HepG2 (cell line): ENCODE results near the gene GPC4. TPM values are rescaled to one million over a fixed set of nuclear protein-coding genes. Genes with fewer than 3 reads are reported as not detected.

ENCODE experiments used
- FUBP1 ChIP-seq: sonication (generic); formaldehyde crosslinking; IDR thresholded peaks from 2 replicates; pipeline ENCODE4 v1.5.1; 2020; ENCODE audit warnings: missing genetic modification reagents, mild to moderate bottlenecking, borderline replicate concordance
- SIN3A ChIP-seq: IDR thresholded peaks from 2 replicates; pipeline ENCODE4 v1.6.1; 2011; ENCODE audit warnings: low read depth, mild to moderate bottlenecking, control low read depth, low read length, borderline replicate concordance
- ZBTB49 ChIP-seq: sonication (generic); formaldehyde crosslinking; IDR thresholded peaks from 2 replicates; pipeline ENCODE4 v1.4.0; 2020; ENCODE audit warnings: missing genetic modification reagents, borderline replicate concordance
- ZFX ChIP-seq: sonication (generic); formaldehyde crosslinking; IDR thresholded peaks from 2 replicates; pipeline ENCODE4 v1.4.0; 2020; ENCODE audit warnings: mild to moderate bottlenecking, low read depth, missing genetic modification reagents, moderate library complexity
- ZNF530 ChIP-seq: sonication (generic); formaldehyde crosslinking; IDR thresholded peaks from 2 replicates; pipeline ENCODE4 v1.5.0; 2020; ENCODE audit warnings: low read depth, mild to moderate bottlenecking, missing genetic modification reagents
- ZNF891 ChIP-seq: sonication (generic); formaldehyde crosslinking; IDR thresholded peaks from 2 replicates; pipeline ENCODE4 v1.5.0; 2020; ENCODE audit warnings: mild to moderate bottlenecking, missing genetic modification reagents
- polyA plus RNA-seq, 8 experiments: library from polyadenylated mRNA; depleted of rRNA in 3 of 8; stranded (reverse) in 7 of 8; unstranded in 1 of 8; fragments of >200 nt; fragmentation: Illumina TruSeq in 4 of 8; extraction: Trizol in 4 of 8; gene quantifications; 2 replicates each; pipeline versions ENCODE4 v1.2.1 to v1.2.3, GENCODE V29; 2011 to 2016; ENCODE audit warnings: low read depth in 4 of 8, missing spikeins in 1 of 8, mixed read lengths in 1 of 8; ENCODE audit not compliant: insufficient read depth in 1 of 8
- total RNA-seq, 5 experiments: library from RNA; depleted of rRNA; stranded (reverse); fragments of >200 nt; fragmentation: Illumina TruSeq; extraction: Trizol; gene quantifications; 2 replicates each; pipeline ENCODE4 v1.2.3, GENCODE V29; 2016; ENCODE audit warnings: low read depth in 1 of 5
- TF ChIP-seq, protein P1 (sequence below): sonication (generic); formaldehyde crosslinking; IDR thresholded peaks from 2 replicates; pipeline ENCODE4 v1.4.0; 2020; ENCODE audit warnings: missing genetic modification reagents, borderline replicate concordance
- TF ChIP-seq, protein P2 (sequence below): sonication (generic); formaldehyde crosslinking; IDR thresholded peaks from 2 replicates; pipeline ENCODE4 v1.8.0; 2022; ENCODE audit warnings: low read depth, missing genetic modification reagents
- TF ChIP-seq, protein P3 (sequence below): sonication (generic); formaldehyde crosslinking; IDR thresholded peaks from 2 replicates; pipeline ENCODE4 v1.8.1; 2023; ENCODE audit warnings: mild to moderate bottlenecking, missing genetic modification reagents

The GPC4 gene
- total and polyA plus RNA-seq, 2 of the 13 experiments (the other 11 are each of a cell fraction or from before 2014, with no cell fraction given), result 0.29 to 0.38 TPM

- TF ChIP-seq, protein P1, sequence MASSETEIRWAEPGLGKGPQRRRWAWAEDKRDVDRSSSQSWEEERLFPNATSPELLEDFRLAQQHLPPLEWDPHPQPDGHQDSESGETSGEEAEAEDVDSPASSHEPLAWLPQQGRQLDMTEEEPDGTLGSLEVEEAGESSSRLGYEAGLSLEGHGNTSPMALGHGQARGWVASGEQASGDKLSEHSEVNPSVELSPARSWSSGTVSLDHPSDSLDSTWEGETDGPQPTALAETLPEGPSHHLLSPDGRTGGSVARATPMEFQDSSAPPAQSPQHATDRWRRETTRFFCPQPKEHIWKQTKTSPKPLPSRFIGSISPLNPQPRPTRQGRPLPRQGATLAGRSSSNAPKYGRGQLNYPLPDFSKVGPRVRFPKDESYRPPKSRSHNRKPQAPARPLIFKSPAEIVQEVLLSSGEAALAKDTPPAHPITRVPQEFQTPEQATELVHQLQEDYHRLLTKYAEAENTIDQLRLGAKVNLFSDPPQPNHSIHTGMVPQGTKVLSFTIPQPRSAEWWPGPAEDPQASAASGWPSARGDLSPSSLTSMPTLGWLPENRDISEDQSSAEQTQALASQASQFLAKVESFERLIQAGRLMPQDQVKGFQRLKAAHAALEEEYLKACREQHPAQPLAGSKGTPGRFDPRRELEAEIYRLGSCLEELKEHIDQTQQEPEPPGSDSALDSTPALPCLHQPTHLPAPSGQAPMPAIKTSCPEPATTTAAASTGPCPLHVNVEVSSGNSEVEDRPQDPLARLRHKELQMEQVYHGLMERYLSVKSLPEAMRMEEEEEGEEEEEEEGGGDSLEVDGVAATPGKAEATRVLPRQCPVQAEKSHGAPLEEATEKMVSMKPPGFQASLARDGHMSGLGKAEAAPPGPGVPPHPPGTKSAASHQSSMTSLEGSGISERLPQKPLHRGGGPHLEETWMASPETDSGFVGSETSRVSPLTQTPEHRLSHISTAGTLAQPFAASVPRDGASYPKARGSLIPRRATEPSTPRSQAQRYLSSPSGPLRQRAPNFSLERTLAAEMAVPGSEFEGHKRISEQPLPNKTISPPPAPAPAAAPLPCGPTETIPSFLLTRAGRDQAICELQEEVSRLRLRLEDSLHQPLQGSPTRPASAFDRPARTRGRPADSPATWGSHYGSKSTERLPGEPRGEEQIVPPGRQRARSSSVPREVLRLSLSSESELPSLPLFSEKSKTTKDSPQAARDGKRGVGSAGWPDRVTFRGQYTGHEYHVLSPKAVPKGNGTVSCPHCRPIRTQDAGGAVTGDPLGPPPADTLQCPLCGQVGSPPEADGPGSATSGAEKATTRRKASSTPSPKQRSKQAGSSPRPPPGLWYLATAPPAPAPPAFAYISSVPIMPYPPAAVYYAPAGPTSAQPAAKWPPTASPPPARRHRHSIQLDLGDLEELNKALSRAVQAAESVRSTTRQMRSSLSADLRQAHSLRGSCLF, result no peak
- TF ChIP-seq, protein P2, sequence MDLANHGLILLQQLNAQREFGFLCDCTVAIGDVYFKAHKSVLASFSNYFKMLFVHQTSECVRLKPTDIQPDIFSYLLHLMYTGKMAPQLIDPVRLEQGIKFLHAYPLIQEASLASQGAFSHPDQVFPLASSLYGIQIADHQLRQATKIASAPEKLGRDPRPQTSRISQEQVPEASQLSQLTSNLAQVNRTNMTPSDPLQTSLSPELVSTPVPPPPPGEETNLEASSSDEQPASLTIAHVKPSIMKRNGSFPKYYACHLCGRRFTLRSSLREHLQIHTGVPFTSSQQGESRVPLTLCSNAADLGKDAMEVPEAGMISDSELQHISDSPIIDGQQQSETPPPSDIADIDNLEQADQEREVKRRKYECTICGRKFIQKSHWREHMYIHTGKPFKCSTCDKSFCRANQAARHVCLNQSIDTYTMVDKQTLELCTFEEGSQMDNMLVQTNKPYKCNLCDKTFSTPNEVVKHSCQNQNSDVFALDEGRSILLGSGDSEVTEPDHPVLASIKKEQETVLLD (CRISPR knock-in tag), result no peak
- TF ChIP-seq, protein P3, sequence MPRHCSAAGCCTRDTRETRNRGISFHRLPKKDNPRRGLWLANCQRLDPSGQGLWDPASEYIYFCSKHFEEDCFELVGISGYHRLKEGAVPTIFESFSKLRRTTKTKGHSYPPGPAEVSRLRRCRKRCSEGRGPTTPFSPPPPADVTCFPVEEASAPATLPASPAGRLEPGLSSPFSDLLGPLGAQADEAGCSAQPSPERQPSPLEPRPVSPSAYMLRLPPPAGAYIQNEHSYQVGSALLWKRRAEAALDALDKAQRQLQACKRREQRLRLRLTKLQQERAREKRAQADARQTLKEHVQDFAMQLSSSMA (CRISPR knock-in tag), result no peak
- TF ChIP-seq ZNF891 (CRISPR knock-in tag) (no peak), ZBTB49 (CRISPR knock-in tag) (no peak), ZNF530 (CRISPR knock-in tag) (no peak), FUBP1 (CRISPR knock-in tag) (no peak), SIN3A (no peak), ZFX (CRISPR knock-in tag) (no peak)
- TF ChIP-seq, all 625 proteins: peak for 0
Observed at GRCh38 chrX:133251204-133251603, 164.1 kb downstream of the GPC4 start (continued).
